GM21723 (cell line): ENCODE measurements around the gene ECI1.
A peak's percentile ranks its signal among the peaks of the same experiment; 100 is the strongest.
"Not testable (repeated sequence)": the region's sequence is repeated elsewhere in the genome, so short reads cannot be mapped to it uniquely, and the experiment has no call there.

Experiments used
- ATAC-seq: cut with Tn5 transposase; IDR thresholded peaks from one replicate; pipeline ENCODE4 v1.9.1; 2021; ENCODE audit warnings: mild to moderate bottlenecking, moderate library complexity; ENCODE audit not compliant: unreplicated experiment

Gene ECI1

GRCh38 chr16:2212362-2213324, 38.7 kb downstream of the ECI1 start:
- no peak for ATAC-seq

- no peak for ATAC-seq
These were observed 39.5 kb downstream of the ECI1 start for GRCh38 chr16:2211923-2212347.

- no peak for ATAC-seq
These were observed 40.7 kb downstream of the ECI1 start, which contains the start of gene BRICD5 for GRCh38 chr16:2210386-2211365. Gene BRICD5 (minus strand): TSS chr16:2210863. CDS start chr16:2210833, 30 bp downstream.

GRCh38 chr16:2210009-2210332, 41.4 kb downstream of the ECI1 start:
- ATAC-seq = no peak

GRCh38 chr16:2209258-2210008, 42.0 kb downstream of the ECI1 start:
- no peak for ATAC-seq

GRCh38 chr16:2208772-2209171, 42.6 kb downstream of the ECI1 start:
- ATAC-seq = no peak

GRCh38 chr16:2208308-2208707, 43.1 kb downstream of the ECI1 start:
- no peak for ATAC-seq

GRCh38 chr16:2207872-2208271, 43.5 kb downstream of the ECI1 start:
- ATAC-seq = no peak

- ATAC-seq = no peak
These were observed 44.5 kb downstream of the ECI1 start for GRCh38 chr16:2206780-2207433.

- ATAC-seq = no peak
These were observed 45.0 kb downstream of the ECI1 start for GRCh38 chr16:2206420-2206779.

GRCh38 chr16:2205967-2206313, 45.4 kb downstream of the ECI1 start:
- ATAC-seq = peak; percentile 16

GRCh38 chr16:2205104-2205966, 46.1 kb downstream of the ECI1 start, which contains the start of gene MLST8:
Gene MLST8 (plus strand): TSS chr16:2205454. CDS start chr16:2206086, 632 bp downstream.
- ATAC-seq = peak; percentile 60

- ATAC-seq = no peak
These were observed 46.8 kb downstream of the ECI1 start for GRCh38 chr16:2204416-2205103.

GRCh38 chr16:2203119-2203688, 48.2 kb downstream of the ECI1 start:
- not testable (repeated sequence) for ATAC-seq

- ATAC-seq = no peak
These were observed 51.1 kb downstream of the ECI1 start for GRCh38 chr16:2200313-2200712.

GRCh38 chr16:2199621-2200139, 51.7 kb downstream of the ECI1 start:
- no peak for ATAC-seq

- ATAC-seq = no peak
These were observed 52.3 kb downstream of the ECI1 start for GRCh38 chr16:2199095-2199494.

- ATAC-seq = no peak
These were observed 53.1 kb downstream of the ECI1 start for GRCh38 chr16:2198283-2198682.
